ENCODE data around the gene PIK3R5. TPM values are rescaled to one million over a fixed set of nuclear protein-coding genes. Genes with fewer than 3 reads are reported as not detected.
A peak's percentile ranks its signal among the peaks of the same experiment; 100 is the strongest.

The PIK3R5 gene
- 2.5 TPM for total RNA-seq
- long read RNA-seq, partial matches to known transcripts: 3 of 5 reads
- long read RNA-seq, other reads (novel, unspliced or antisense): 2 of 5 reads

DNA sequence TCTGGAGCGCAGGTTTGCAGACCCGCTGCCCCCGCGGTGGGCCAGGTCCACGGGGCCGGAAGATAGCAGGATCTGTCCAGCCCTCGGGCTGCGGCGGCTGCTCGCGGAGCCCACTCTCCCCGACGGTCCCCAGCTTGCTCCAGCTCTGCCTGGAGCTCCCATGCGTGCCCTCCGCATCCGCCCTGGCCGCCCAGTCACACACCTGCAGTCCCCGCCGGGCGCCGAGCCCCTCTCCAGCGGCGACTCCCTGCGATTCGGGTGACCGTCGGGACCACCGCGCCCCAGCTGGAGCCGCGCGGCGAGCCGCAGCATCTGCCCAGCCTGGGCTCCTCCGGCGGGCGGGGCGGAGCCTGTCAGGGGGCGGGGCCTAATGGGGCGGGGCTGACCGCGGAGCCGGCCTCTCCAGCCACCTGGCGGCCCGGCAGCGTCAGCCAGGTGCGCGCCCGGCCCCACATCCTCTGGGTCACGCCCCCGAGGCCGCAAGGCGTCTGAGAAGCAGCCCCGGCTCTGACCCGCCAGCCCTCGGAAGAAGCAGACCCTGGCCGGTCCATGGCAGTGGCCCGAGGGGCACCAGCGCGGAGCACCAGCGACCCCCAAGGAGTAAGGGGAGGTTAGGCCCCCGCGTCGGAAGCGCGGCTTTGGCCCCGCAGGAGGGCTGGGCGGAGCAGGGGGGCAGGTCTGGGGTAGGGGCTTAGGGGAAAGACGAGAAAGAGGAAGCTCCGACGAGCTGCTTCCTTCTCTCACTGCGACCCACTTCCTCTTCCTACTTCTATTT lies at the start of gene PIK3R5:
PIK3R5 (minus strand) TSS at position 314 of the 775 bp plus-strand sequence. CDS start 54,213 bp downstream, outside the sequence.
- peak; percentile 85 for ATAC-seq (ENCODE audit: poor library complexity)
- peak; percentile 72 for DNase-seq
- intact Hi-C loops (cut with DNase I): no loop called here

- ATAC-seq (ENCODE audit: poor library complexity) (no peak), DNase-seq (no peak)
- intact Hi-C loops (cut with DNase I): no loop called here
Measured at GRCh38 chr17:9011001-9011400, 45.5 kb upstream of the PIK3R5 start.

DNA sequence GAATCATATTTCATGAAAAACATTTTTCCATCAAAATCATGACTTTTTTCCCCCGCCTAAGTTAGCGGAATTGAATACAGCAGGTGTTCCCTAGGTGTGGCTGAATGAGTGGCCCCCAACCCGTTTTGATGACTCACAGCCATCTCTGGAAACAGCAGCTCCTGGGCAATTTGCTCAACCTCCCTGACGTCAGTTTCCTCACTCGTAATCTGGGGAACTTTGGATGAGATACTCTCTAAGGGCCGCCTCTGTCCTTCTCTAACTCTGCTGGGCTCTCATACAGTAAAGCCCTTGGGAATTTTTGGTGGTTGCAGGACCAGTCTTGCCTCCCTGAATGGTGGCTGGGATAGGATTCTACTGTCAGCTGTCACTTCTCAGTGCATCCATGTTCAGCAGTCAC lies 44.2 kb upstream of the PIK3R5 start:
- intact Hi-C loops (cut with DNase I): no loop called here
- ATAC-seq (ENCODE audit: poor library complexity) (no peak), DNase-seq (no peak)

GRCh38 chr17:9009096-9009495 lies 43.6 kb upstream of the PIK3R5 start:
- intact Hi-C loops (cut with DNase I): no loop called here
- no peak for DNase-seq
- no peak for ATAC-seq (ENCODE audit: poor library complexity)

- no peak for ATAC-seq (ENCODE audit: poor library complexity)
- intact Hi-C loops (cut with DNase I): no loop called here
- DNase-seq: no peak
Measured at GRCh38 chr17:9007052-9007714, 41.7 kb upstream of the PIK3R5 start.

DNA sequence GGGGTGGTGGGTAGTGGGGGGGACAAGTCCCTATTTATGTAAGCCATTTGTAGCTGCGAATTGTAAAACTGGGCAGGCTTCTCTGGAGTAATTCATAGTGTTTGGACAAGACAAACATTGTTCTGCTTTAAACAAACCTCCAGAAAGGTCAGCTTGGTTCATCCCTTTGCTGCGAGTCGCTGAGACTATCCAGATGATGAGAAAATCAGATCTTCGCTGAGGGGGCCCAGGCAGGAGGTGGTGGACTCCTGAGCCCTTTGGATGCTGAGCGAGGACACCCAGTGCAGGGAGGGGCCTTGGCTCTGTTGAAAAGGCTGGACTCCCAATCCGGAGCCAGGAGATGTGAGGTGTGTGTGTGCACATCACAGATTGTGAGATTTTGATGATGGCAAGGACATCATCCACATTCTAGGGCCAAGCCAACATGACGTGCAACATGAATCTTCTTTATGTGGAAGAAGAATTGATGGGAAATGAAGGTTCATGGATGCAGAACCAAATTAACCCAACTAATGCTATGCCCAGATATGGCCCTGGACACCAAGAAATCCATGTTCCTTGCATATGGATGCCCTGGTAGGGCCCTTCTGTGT lies 40.8 kb upstream of the PIK3R5 start:
- intact Hi-C loops (cut with DNase I): no loop called here
- no peak for DNase-seq
- ATAC-seq (ENCODE audit: poor library complexity): no peak

DNA sequence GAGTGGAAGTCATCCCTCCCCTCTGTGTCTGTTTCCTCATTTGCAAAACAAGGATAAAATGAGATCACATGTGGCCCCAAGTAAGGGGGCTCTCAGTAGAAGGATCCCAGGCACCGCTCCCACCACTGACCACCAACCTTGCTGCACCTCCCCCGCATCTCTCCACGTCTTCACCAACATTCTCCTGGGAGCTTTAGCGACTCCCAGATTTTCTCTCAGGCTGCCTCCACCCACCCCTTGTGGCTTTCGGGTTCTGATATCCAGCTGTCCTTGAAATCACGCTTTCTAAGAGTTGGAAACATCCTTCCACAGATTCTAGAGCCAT lies 39.4 kb upstream of the PIK3R5 start:
- ATAC-seq (ENCODE audit: poor library complexity) (no peak), DNase-seq (no peak)
- intact Hi-C loops (cut with DNase I): no loop called here

DNA sequence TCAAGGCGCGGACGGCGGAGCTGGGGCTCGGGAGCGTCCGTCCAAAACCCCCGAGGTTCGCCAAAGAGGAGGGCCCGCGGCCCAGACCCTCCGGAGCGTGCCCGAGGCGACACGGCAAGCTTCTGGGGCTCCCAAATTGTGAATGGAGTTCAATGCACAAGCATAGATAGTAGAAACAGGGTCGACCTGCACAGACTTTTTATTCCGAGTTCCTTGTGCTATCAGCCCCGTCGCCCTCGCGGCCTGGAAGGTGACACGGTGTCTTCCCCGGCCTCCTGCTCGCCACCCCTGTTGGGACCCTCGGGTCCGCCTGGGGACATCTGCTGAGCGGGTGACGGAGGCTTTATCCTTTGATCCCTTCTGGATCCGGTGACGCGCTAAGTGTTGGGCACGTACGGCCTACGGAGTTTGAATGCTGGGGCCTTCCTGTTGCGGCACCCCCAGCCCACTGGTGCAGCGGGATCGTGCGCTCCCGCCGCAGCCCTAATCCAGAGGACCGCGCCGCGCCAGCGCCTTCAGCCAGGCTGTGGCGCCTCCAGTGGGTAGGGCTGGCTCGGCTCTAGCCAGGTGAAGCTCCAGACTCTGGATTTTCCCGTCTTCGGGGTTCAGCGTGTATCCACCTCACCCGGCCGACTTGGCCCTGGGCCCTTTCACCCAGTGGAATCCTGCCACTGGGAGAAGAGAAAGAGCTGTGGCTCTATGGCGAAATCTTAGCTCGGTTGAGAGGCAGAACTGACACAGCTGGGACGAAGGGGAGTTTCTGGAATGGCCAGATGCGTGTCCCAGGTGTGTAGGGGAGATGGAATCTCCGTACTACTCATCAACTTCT lies 38.8 kb upstream of the PIK3R5 start:
- no peak for DNase-seq
- ATAC-seq (ENCODE audit: poor library complexity): no peak
- intact Hi-C loops (cut with DNase I): no loop called here

DNA sequence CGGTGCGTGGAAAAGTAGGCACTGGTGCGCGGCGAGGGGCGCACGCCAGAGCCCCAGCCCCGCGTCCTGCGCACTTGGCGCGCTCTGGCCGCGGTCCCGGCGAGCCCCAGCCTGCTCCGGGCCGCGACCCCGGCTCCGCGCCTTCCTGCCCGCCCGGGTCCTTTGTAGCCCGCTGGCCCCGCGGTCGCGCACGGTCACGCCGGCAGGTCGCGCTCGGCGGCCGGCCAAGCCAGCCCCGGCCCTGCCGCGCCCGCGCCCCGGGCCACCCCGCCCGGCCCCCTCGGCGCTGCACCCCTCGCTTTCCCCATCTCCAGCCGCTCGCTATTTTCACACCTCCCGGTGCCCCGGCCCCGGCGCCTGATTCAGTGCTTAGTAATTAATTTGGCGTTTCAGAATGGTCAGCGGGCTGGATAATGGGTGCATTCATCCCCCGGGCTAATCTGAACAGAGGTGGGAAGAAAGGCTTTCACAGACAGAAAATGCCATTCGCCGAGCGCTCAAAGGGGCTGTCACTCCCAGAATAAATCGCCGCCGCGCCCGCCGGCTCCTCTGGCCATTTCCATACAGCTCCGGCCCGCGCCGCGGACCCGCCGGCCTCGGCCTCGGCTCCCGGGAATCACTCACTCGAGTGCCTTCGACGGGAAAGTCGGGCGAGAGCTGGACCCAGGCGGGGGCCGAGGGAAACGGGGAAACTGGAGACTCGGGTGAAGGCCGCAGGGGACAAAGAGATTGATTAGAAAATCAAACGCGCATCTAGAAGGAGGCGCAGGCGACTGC lies 38.0 kb upstream of the PIK3R5 start:
- ATAC-seq (ENCODE audit: poor library complexity) (no peak), DNase-seq (no peak)
- intact Hi-C loops (cut with DNase I): no loop called here

DNA sequence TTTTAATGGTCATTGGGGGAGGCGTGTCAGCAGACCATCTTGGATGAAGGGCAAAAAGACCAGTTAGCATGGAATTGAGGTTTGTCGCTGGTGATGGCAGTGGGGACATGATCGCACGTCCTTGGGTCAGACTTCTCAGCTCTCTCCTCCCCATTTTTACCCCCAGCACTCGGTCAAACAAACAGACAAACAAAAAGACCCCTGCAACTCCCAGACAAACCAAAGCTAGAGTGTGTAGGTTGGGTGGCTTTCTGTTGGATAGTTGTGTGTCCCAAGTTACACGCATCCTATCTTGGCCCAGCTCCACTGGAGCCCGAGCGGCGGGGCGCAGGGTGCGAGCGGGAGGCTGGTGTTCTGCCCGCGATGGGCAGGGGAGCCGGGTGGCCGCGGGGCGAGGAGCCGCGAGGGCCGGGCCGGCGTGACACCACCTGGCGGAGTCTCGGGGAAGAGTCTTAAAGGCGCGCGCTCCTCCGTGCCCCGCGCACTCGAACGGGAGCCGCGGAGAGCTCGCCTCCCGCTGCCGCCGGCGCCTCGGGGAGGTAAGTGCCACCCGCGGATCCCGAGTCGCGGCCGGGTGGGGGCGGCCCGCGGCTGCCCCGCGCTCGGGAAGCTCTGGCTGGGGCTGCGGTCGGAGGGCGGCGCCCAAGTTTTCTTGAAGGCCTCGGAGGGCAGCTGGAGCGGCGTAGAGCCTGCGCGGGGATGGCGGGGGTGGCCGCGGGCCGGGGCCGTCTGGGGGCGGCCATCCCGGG lies 37.3 kb upstream of the PIK3R5 start:
- DNase-seq (peak; percentile 51), ATAC-seq (ENCODE audit: poor library complexity) (peak; percentile 75)
- intact Hi-C loops (cut with DNase I): no loop called here

- DNase-seq: no peak
- intact Hi-C loops (cut with DNase I): no loop called here
- ATAC-seq (ENCODE audit: poor library complexity): peak; percentile 21
Measured at GRCh38 chr17:9002227-9002605, 36.7 kb upstream of the PIK3R5 start.

DNA sequence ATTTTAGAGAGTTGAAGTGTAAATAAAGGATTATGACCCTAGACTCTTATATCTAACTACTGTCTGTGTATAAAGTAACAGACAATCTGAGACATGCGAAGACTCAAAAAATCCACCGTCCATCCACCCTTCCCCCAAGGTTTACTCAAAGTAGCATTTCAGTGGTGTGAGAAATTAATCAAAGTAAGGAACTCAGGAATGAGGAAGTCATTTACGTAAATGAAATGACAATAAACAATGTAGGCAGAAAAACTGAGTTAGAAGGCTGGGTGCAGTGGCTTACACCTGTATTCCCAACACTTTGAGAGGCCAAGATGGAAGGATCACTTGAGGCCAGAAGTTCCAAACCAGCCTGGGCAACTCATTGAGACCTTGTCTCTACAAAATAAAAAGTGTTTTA lies 36.1 kb upstream of the PIK3R5 start:
- ATAC-seq (ENCODE audit: poor library complexity): no peak
- no peak for DNase-seq
- intact Hi-C loops (cut with DNase I): no loop called here

DNA sequence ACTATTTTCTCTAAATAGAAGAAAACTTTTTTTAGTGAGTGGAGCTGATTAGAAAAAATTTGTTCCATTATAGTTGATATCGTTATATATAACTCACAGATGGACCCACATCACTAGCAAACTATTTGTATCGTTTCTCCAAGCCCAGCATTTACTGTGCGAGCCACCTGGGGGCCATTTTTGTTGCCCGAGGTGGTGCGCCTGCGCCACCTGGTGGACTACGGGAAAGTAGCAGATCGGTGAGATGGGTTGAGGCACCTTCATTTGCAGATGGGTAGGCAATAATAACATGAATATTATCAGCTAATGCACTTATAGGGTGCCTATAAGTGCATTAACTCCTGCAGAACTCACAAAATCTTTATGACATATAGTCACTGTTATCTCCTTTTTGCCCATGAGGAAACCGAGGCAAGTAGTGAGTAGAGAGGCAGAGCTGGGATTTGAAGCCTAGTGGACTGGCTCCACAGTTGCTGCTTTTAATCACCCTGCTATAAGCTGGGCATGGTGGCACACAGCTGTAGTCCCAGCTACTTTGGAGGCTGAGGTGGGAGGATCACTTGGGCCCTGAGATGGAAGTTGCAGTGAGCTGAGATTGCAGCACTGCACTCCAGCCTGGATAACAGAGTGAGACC lies 32.6 kb upstream of the PIK3R5 start:
- ATAC-seq (ENCODE audit: poor library complexity): peak; percentile 55
- intact Hi-C loops (cut with DNase I): no loop called here
- DNase-seq: peak; percentile 76

- DNase-seq (no peak), ATAC-seq (ENCODE audit: poor library complexity) (no peak)
- intact Hi-C loops (cut with DNase I): no loop called here
Measured at GRCh38 chr17:8995711-8996110, 30.2 kb upstream of the PIK3R5 start.

GRCh38 chr17:8994319-8994718 lies 28.8 kb upstream of the PIK3R5 start:
- intact Hi-C loops (cut with DNase I): loop anchor here (5.0 kb wide), 2 partner anchors 298 to 528 kb away; no protein-coding TSS in a partner anchor
- ATAC-seq (ENCODE audit: poor library complexity): peak; percentile 84
- DNase-seq: peak; percentile 87

GRCh38 chr17:8991514-8992285 lies 26.2 kb upstream of the PIK3R5 start:
- intact Hi-C loops (cut with DNase I): loop anchor here (5.0 kb wide), 2 partner anchors 301 to 531 kb away; no protein-coding TSS in a partner anchor
- DNase-seq (no peak), ATAC-seq (ENCODE audit: poor library complexity) (peak; percentile 64)
